GM10248 (cell line): ENCODE measurements around the gene LRRC75B.

ENCODE experiments used
- CTCF ChIA-PET: fragments of 300-600 bp; sonication (Branson Sonifier 250); formaldehyde crosslinking; extraction: SDS; loops from one replicate; lab custom pipeline; 2021; ENCODE audit warnings: antibody characterized with exemption; lab: Yijun Ruan, JAX
- POLR2A ChIA-PET: fragments of 350-650 bp; sonication (Branson Sonifier 250); formaldehyde crosslinking; extraction: SDS; loops from one replicate; lab custom pipeline; 2020; ENCODE audit warnings: antibody characterized with exemption; lab: Yijun Ruan, JAX
- DNase-seq: peaks from one replicate; pipeline ENCODE4 v3.0.0; 2012; ENCODE audit errors: extremely low spot score
- TF ChIP-seq, protein P1 (sequence below): IDR thresholded peaks from 2 replicates; pipeline ENCODE4 v1.5.1; 2012; ENCODE audit warnings: mild to moderate bottlenecking, low read depth; ENCODE audit errors: extremely low read depth, missing control alignments, control extremely low read depth

Gene LRRC75B

DNA sequence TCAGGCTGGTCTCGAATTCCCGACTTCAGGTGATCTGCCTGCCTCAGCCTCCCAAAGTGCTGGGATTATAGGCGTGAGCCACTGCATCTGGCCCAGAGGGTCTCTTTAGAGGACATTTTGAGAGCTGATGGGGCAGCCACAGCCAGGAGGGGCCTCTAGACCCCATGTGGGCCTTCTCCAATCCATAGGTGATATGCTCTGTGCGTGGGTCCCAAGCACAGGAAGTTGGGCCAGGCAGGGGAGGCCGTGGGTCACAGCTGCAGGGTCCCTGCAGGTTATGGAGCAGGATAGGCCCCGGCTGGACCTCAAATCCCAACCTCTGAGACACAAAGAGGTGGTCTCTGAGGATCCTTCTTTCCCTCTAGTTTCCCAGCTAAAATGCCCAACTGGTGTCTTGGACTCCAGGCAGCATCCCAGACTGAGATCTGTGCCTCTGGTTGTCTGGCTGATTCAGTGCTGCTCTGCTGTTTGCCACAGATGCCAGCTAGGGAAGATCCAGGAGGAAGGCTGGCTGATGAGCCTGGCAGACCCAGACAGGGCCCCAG lies 1.5 kb downstream of the LRRC75B start:
- TF ChIP-seq, protein P1, sequence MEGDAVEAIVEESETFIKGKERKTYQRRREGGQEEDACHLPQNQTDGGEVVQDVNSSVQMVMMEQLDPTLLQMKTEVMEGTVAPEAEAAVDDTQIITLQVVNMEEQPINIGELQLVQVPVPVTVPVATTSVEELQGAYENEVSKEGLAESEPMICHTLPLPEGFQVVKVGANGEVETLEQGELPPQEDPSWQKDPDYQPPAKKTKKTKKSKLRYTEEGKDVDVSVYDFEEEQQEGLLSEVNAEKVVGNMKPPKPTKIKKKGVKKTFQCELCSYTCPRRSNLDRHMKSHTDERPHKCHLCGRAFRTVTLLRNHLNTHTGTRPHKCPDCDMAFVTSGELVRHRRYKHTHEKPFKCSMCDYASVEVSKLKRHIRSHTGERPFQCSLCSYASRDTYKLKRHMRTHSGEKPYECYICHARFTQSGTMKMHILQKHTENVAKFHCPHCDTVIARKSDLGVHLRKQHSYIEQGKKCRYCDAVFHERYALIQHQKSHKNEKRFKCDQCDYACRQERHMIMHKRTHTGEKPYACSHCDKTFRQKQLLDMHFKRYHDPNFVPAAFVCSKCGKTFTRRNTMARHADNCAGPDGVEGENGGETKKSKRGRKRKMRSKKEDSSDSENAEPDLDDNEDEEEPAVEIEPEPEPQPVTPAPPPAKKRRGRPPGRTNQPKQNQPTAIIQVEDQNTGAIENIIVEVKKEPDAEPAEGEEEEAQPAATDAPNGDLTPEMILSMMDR: no peak
- ChIA-PET POLR2A (no interaction called here), CTCF (no interaction called here)
- DNase-seq: no peak

DNA sequence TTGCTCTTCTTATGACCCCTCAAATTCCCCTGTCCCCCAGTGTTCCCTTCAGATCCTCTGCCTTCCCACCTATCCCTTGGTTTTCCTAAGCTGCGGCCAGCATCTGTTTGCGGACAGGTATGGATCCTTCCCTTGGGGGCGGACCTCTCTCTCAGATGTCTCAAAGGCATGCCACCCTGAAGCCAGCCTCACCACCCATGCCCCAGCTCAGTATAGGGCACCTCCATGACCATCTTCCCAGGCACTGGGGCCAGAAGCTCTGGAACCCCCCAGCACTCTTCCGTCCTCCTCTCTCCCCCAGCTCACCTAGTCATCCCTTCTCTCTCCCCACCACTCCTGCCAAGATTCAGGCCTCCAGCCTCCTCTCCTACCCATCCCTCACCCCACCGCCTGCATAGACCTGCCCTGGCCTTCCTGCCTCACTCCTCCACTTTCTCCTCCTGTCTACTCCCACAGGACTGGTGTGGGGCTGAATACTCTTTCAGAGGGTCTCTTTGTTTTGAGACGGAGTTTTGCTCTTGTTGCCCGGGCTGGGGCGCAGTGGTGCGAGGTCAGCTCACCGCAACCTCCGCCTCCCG lies 2.2 kb downstream of the LRRC75B start:
- ChIA-PET POLR2A (no interaction called here), CTCF (no interaction called here)
- DNase-seq: no peak
- TF ChIP-seq, protein P1: no peak

- ChIA-PET CTCF (no interaction called here), POLR2A (no interaction called here)
- TF ChIP-seq, protein P1: no peak
- no peak for DNase-seq
Measured at GRCh38 chr22:24589518-24590030, 3.3 kb downstream of the LRRC75B start.

DNA sequence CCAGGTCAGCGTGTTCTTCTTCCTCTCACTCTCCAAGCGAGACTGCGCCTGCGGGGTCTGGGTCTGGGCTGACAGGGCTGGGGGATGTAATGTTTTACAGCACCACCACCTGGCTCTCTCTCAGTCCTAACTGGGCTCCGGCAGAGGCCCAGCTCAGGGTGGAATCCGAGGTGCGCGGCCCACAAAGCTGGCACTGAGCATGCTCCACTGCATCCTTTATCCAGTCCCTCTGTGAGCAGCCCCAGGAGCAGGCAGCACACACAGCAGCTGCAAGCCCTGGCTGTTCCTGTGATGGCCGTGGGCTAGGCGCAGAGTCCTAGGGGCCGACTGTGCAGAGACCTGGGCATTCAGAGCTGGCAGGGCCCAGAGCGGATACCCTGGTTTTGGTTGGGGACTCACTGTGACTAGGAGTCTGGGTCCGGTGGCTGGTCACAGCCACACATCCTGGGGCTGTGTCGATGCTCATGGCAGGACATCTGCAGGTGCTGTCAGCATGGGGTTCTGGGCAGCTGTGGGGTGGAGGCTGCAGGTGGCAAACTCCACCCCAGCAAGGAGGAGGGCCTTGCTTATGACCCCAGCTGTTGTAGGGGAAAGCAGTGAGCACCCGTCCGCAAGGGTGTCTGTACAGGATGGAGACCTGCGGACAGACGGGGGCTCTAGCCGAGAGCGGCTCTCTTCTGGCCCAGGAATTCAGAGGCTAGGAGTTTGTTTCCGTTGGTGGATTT lies 4.0 kb downstream of the LRRC75B start:
- no peak for DNase-seq
- TF ChIP-seq, protein P1: no peak
- ChIA-PET POLR2A (no interaction called here), CTCF (interaction anchor here (0.9 kb wide), 1 partner anchor 16 kb away, joined by 3 read pairs; no protein-coding TSS in a partner anchor)

GRCh38 chr22:24588381-24588756 lies 4.5 kb downstream of the LRRC75B start:
- ChIA-PET POLR2A (interaction anchor here (1.0 kb wide), 1 partner anchor 33 kb away, joined by 3 read pairs; the partner anchor contains the start of gene GUCD1), CTCF (interaction anchor here (0.9 kb wide), 1 partner anchor 16 kb away, joined by 3 read pairs; no protein-coding TSS in a partner anchor)
- TF ChIP-seq, protein P1: no peak
- no peak for DNase-seq

DNA sequence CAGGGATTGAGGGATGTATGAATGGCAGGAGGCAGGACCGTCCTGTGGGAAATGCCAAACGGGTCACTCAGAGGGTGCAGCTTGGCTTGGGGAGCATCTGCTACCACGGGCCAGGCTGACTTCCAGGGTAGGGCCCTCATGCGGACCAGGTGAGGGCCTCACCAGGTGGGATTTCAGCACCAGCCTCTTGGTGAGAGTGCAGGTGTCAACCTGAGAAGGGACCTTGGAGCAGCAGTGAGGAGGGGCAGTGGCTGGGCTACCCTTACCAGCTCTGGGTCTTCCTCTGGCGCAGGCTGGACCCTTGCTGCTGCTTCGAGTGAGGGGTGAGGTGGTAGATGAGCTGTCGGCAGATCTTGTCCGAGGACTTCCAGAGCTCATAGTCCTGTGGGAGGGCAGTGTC lies 4.9 kb downstream of the LRRC75B start:
- DNase-seq: no peak
- ChIA-PET POLR2A (interaction anchor here (1.0 kb wide), 1 partner anchor 33 kb away, joined by 3 read pairs; the partner anchor contains the start of gene GUCD1), CTCF (interaction anchor here (0.9 kb wide), 1 partner anchor 15 kb away, joined by 3 read pairs; no protein-coding TSS in a partner anchor)
- TF ChIP-seq, protein P1: no peak
